Spleen (tissue), 11 donors: ENCODE data around the gene GADD45GIP1. TPM values are rescaled to one million over a fixed set of nuclear protein-coding genes. Genes with fewer than 3 reads are reported as not detected.
A peak's percentile ranks its signal among the peaks of the same experiment; 100 is the strongest.

Source experiments
- DNase-seq: peaks from one replicate; pipeline ENCODE4 v3.0.0-alpha.2; 2020
- H3K27ac ChIP-seq, 8 donors: fragments of 200-600 bp; sonication (generic) in 7 of 8; 1 replicate in 4 of 8; 2 replicates in 4 of 8; pipeline versions ENCODE4 v1.5.0 to v1.8.0; 2016 to 2021; ENCODE audit warnings: inconsistent platforms in 4 of 8, mild to moderate bottlenecking in 4 of 8, moderate library complexity in 1 of 8
- H3K27me3 ChIP-seq, 7 donors: fragments of 200-600 bp; sonication (generic) in 6 of 7; replicated peaks in 1 of 7; 1 replicate in 4 of 7; 2 replicates in 3 of 7; pipeline versions ENCODE4 v1.5.0 to v1.8.0; 2016 to 2021; ENCODE audit warnings: inconsistent platforms in 3 of 7, mild to moderate bottlenecking in 1 of 7
- H3K36me3 ChIP-seq, 6 donors: fragments of 200-600 bp; sonication (generic) in 5 of 6; 1 replicate in 4 of 6; 2 replicates in 2 of 6; pipeline versions ENCODE4 v1.5.0 to v1.8.0; 2016 to 2021; ENCODE audit warnings: inconsistent platforms in 2 of 6
- H3K4me1 ChIP-seq, 6 donors: fragments of 200-600 bp; sonication (generic) in 5 of 6; 1 replicate in 3 of 6; 2 replicates in 3 of 6; pipeline versions ENCODE4 v1.5.0 to v1.8.0; 2016 to 2021; ENCODE audit warnings: inconsistent platforms in 3 of 6
- H3K4me3 ChIP-seq, 8 donors: fragments of 200-600 bp; sonication (generic) in 7 of 8; 1 replicate in 4 of 8; 2 replicates in 4 of 8; pipeline versions ENCODE4 v1.5.0 to v1.8.0; 2016 to 2021; ENCODE audit warnings: inconsistent platforms in 4 of 8, mild to moderate bottlenecking in 4 of 8, moderate library complexity in 2 of 8
- H3K9me3 ChIP-seq, 8 donors: fragments of 200-600 bp; sonication (generic) in 7 of 8; 1 replicate in 4 of 8; 2 replicates in 4 of 8; pipeline versions ENCODE4 v1.5.0 to v1.8.0; 2016 to 2021; ENCODE audit warnings: inconsistent platforms in 4 of 8
- POLR2A ChIP-seq, 3 donors: fragments of 450-650 bp; IDR thresholded peaks; one replicate each; pipeline ENCODE4 v1.5.1; 2017; ENCODE audit warnings: antibody characterized with exemption in 3 of 3, mild to moderate bottlenecking in 1 of 3
- POLR2AphosphoS5 ChIP-seq, 3 donors: sonication (generic); formaldehyde crosslinking; IDR thresholded peaks; one replicate each; pipeline ENCODE4 v1.5.1; 2017; ENCODE audit warnings: antibody characterized with exemption in 3 of 3
- WGBS, 5 donors: extraction: QIAGEN DNeasy Blood & Tissue Kit in 3 of 5; methylation state at CpG; one replicate each; pipeline versions ENCODE4 v1.1.5 to v1.1.7; 2013 to 2018; 5-methylcytosine and 5-hydroxymethylcytosine counted together
- intact Hi-C: fragments of 100-400 bp; cut with DNase I; formaldehyde crosslinking; loops from one replicate; pipeline ENCODE4 v1.15.0; 2023; ENCODE audit warnings: low total_unique reads
- polyA plus RNA-seq, 3 donors: library from polyadenylated mRNA; stranded (reverse); fragments of 200-250 nt; gene quantifications; one replicate each; pipeline ENCODE4 v1.2.1, GENCODE V29; 2013
- total RNA-seq, 7 donors: library from RNA; depleted of rRNA in 3 of 7; stranded (reverse); fragments of >200 nt in 3 of 7; fragmentation: NEBNext Ultra II Directional in 4 of 7; extraction: Animal tissue kit (Norgen Biotek cat#: 25700) in 4 of 7; gene quantifications; one replicate each; pipeline versions ENCODE4 v1.1.0 to v1.2.1, GENCODE V29; 2016 to 2021
- TF ChIP-seq, protein P1 (sequence below), 11 experiments: fragments of 200-600 bp in 7 of 11; fragments of 450-650 bp in 4 of 11; sonication (generic) in 4 of 11; IDR thresholded peaks in 8 of 11; conservative IDR thresholded peaks in 3 of 11; 1 replicate in 7 of 11; 2 replicates in 4 of 11; pipeline versions ENCODE4 v1.4.0 to v1.8.0; 2016 to 2021; ENCODE audit warnings: antibody characterized with exemption in 11 of 11, inconsistent platforms in 4 of 11, mild to moderate bottlenecking in 1 of 11
- donor health status: healthy with polysubstance abuse.
- donor health status: DM: no; HTN: no; CAD: no; lungs with moderate emphysema.
- donor health status: DM: no; HTN: no; CAD: no.
- donor health status: Bipolar disorder and iron deficiency.
- donor health status: healthy.
- donor health status: DM: no; HTN: no; CAD: no.
- donor health status: DM: yes; HTN: yes; CAD: no.

Gene GADD45GIP1
- total and polyA plus RNA-seq, 10 donors, result 12.8 to 47.9 (median 21.8) TPM

DNA sequence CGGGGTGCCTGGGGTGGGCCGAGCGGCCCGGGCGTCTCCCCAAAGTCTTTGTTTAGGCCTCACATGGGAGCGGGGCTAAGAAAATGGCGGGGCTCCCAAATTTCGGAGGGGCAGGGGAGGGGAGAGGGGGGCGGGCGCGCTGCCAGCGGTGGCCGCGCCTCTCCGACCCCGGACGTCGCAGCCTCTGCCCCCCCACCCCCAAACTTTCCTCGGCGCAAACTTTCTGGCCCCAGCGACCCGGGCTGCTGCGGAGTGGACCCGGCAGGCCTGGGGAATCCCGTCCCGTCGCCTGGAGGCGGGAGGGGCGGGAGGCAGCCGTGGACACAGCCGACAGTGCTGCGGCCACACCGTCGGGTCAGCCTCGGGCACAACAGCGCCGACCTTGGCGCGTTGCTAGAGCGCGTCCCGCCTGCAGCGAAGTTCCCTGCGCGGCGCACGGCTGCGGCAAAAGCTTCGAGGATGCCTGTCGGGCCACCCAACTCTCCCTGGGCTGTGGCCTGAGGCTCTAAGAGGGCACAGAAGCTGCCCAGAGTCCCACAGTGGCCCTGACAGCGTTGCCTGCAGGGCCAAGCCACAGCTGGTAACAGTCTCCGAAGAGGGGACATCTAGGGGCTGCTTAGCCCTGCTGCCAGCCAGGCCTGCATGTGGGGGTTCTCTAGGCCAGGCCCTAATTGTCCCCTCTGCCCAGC is 39.5 kb upstream of the GADD45GIP1 start:
- Histone ChIP-seq H3K27me3 (peaks cover 0 to 25% (median 5%) of the 10 kb centered on the region in 7 donors), H3K36me3 (peaks cover 0 to 12% (median 0%) of the 10 kb centered on the region in 6 donors), H3K4me1 (peaks cover 0 to 30% (median 20%) of the 10 kb centered on the region in 6 donors), H3K27ac (peak overlapping the region in 6 of 8 donors; percentile 57 to 70 (median 66)), H3K9me3 (no peaks in the 10 kb centered on the region), H3K4me3 (peak overlapping the region; percentile 43 to 85 (median 56))
- intact Hi-C loops, result no loop called here
- WGBS, 5 donors, result 28 to 47% (median 37%) methylated on average over 34 to 51 of the region's 52 CpGs
- DNase-seq, result peak; percentile 75
- TF ChIP-seq POLR2AphosphoS5 (IDR thresholded peaks at IDR 0.05) (peak in 1 of 3 donors; percentile 51), POLR2A (IDR thresholded peaks at IDR 0.05) (no peak)

- peak overlapping the region in 6 of 8 donors; percentile 57 to 70 (median 66) for H3K27ac ChIP-seq
- intact Hi-C loops, result no loop called here
- DNase-seq, result peak; percentile 74
Observed at GRCh38 chr19:12995596-12996405, 38.8 kb upstream of the GADD45GIP1 start.

DNA sequence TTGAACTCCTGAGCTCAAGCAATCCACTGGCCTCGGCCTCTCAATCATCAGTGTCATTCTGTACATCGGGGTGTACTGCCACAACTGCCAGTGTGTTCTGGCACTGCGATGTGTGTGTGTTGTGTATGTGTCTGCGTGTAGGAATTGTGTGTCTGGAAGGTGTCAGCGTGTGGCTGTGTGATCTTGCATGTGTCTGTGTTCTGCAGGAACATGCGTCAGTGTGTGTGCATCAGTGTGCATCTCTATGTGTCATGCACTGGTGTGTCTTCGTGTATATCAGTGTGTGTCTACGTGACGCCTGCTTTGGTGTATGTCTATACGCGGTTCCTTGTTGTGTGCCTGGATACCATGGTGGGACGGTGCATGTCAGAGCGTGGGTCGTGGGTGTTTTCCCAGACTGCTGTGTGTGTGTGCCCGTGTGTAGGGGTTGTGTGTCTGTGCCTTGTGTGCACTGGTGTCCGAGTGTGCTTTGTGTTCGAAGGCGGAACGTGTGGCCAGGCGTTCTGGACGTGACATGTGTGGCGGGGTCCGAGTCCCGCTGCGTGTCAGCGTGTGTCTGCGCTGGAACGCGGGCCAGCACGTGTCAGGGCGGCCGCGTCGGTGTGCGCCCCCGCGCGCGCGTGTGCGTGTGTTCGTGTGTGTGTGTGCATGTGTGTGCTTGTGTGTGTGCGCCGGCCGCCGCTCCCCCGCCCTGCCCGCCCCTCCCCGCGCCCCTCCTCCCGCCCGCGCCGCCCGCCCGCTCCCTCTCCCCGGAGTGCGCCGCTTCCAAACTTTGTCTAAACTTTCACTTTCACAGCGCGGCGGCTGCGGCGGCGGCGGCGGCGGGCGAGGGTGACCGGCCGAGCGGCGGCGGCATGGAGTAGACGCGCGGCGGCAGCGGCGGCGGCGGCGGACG is 37.9 kb upstream of the GADD45GIP1 start, which contains the start of gene NFIX:
NFIX (plus strand) TSS at position 775 of the 895 bp plus-strand sequence. CDS start 363 bp downstream, outside the sequence.
- peak within 1 kb of the TSS; percentile 47 to 85 (median 57) for H3K4me3 ChIP-seq
- H3K27ac ChIP-seq, result peak within 1 kb of the TSS in 6 of 8 donors; percentile 57 to 70 (median 66)
- intact Hi-C loops, result no loop called here
- H3K27me3 ChIP-seq, result peaks cover 0 to 25% (median 5%) of the 10 kb centered on the region in 7 donors
- no peaks in the 10 kb centered on the region for H3K9me3 ChIP-seq
- DNase-seq, result peak; percentile 84
- peaks cover 0 to 12% (median 0%) of the 10 kb centered on the region in 6 donors for H3K36me3 ChIP-seq
- WGBS, 5 donors, result 7 to 44% (median 12%) methylated on average over 12 to 83 of the region's 84 CpGs
- TF ChIP-seq POLR2AphosphoS5 (IDR thresholded peaks at IDR 0.05) (peak in 2 of 3 donors; percentile 60 to 61), POLR2A (IDR thresholded peaks at IDR 0.05) (no peak)
- TF ChIP-seq, protein P1, sequence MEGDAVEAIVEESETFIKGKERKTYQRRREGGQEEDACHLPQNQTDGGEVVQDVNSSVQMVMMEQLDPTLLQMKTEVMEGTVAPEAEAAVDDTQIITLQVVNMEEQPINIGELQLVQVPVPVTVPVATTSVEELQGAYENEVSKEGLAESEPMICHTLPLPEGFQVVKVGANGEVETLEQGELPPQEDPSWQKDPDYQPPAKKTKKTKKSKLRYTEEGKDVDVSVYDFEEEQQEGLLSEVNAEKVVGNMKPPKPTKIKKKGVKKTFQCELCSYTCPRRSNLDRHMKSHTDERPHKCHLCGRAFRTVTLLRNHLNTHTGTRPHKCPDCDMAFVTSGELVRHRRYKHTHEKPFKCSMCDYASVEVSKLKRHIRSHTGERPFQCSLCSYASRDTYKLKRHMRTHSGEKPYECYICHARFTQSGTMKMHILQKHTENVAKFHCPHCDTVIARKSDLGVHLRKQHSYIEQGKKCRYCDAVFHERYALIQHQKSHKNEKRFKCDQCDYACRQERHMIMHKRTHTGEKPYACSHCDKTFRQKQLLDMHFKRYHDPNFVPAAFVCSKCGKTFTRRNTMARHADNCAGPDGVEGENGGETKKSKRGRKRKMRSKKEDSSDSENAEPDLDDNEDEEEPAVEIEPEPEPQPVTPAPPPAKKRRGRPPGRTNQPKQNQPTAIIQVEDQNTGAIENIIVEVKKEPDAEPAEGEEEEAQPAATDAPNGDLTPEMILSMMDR (IDR thresholded peaks at IDR 0.05 in 8 of 11, conservative IDR thresholded peaks at IDR 0.05 in 3 of 11), result peak in 1 of 11 experiments; percentile 9
- H3K4me1 ChIP-seq, result peaks cover 0 to 30% (median 20%) of the 10 kb centered on the region in 6 donors

More at GRCh38 chr19:12995596-12996405, 38.8 kb upstream of the GADD45GIP1 start:
- 1 to 9% (median 1%) methylated on average over 20 to 129 of the region's 129 CpGs for WGBS, 5 donors
- H3K36me3 ChIP-seq, result peaks cover 0 to 12% (median 0%) of the 10 kb centered on the region in 6 donors
- peak overlapping the region; percentile 43 to 85 (median 57) for H3K4me3 ChIP-seq
- peaks cover 0 to 30% (median 20%) of the 10 kb centered on the region in 6 donors for H3K4me1 ChIP-seq
- TF ChIP-seq POLR2A (IDR thresholded peaks at IDR 0.05), result no peak
- TF ChIP-seq, protein P1 (IDR thresholded peaks at IDR 0.05 in 8 of 11, conservative IDR thresholded peaks at IDR 0.05 in 3 of 11), result no peak
- TF ChIP-seq POLR2AphosphoS5 (IDR thresholded peaks at IDR 0.05), result peak in 1 of 3 donors; percentile 25
- peaks cover 0 to 25% (median 5%) of the 10 kb centered on the region in 7 donors for H3K27me3 ChIP-seq
- H3K9me3 ChIP-seq, result no peaks in the 10 kb centered on the region

DNA sequence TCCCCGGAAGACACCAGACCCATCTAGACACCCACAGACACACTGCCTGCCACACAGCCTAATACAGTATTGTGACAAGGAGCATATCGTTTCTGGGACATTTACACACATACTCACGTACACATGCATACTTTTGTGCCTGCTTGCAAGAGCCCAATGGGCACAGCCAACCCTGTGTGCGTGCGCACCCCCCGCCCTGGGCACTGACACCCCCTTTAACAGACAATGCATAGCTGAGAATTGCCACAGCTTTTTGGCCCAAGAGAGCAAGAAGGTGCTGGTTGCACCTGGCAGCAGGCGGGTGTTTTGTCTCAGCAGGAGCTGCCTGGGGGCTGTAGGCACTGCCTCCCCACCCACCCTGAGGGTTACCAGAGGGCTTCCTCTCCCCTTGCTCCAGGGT is 36.5 kb upstream of the GADD45GIP1 start:
- Histone ChIP-seq H3K27ac (no peak overlapping the region), H3K4me3 (no peak overlapping the region), H3K4me1 (peaks cover 0 to 30% (median 20%) of the 10 kb centered on the region in 6 donors), H3K27me3 (peaks cover 0 to 25% (median 5%) of the 10 kb centered on the region in 7 donors), H3K9me3 (no peaks in the 10 kb centered on the region), H3K36me3 (peaks cover 0 to 2% (median 0%) of the 10 kb centered on the region in 6 donors)
- TF ChIP-seq, protein P1 (IDR thresholded peaks at IDR 0.05 in 8 of 11, conservative IDR thresholded peaks at IDR 0.05 in 3 of 11), result no peak
- no peak for TF ChIP-seq POLR2AphosphoS5 (IDR thresholded peaks at IDR 0.05)
- no peak for TF ChIP-seq POLR2A (IDR thresholded peaks at IDR 0.05)
- intact Hi-C loops, result no loop called here
- 68 to 98% (median 92%) methylated on average over 3 to 7 of the region's 7 CpGs for WGBS, 5 donors
- no peak for DNase-seq
